GM18868 (cell line): ENCODE measurements around the gene LGR6.

ENCODE experiments used
- ATAC-seq: cut with Tn5 transposase; IDR thresholded peaks from one replicate; pipeline ENCODE4 v1.9.1; 2021; ENCODE audit warnings: mild to moderate bottlenecking, moderate library complexity; ENCODE audit not compliant: unreplicated experiment

LGR6 gene

DNA sequence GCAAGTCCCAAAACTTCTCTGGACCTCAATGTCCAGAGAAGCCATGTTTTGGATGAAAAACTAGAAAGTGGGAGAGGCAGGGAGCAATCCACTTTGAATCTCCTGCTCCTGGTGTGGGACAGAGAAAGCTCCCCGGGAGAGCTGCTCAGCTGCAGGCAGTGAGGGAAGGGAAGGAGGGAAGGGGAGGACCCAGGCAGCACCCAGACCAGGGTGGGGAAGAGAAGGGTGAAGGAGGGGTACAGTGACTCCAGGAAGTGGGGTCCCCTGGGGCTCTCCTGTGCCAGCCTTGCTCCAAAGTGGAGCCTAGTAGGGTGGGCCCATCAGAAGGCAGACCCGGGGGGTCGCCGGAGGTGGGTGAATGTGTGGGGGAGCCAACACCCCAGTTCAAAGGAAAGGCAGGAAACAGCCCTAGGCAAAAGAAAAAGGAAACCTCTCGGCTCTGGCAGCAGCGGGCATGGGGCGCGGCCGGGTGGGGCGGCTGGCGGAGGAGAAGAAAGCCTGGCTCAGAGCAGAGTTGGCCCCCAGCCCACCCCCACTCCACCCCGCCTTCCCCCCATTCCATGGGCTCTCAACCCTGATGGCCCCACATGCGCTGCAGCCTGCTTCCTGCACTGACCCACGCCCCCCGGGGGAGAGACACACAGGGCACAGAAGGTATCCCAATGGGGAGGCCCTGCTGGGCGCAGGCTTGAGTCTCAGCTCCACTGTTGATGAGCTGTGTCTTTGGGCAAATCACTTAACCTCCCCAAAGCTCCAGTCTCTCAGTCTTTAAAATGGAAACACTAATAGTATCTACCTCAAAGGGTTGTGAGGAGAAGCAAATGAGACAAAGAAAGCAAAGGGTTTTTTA lies 5.7 kb downstream of the LGR6 start:
- ATAC-seq: no peak

DNA sequence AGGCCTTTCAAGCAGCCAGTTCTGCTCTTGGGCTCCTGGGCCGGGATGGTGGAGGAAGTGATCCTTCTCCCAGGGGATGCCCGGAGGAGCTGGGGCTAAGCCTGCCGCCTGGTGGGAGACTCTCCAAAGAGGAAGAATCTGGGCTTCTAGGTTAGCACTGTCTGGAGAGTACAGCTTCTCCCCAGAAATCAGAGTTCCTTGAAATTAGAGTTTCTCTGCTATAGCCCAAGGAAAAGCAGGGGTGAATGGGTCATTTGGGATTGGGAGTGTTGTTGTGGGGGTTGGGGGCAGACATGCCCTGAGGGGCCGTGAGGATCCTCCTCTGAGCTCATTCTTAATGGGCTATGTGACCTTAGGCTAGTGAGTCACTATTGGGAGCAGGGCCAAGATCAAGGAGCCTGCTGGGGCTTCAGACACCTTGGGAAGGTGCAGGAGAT lies 6.5 kb downstream of the LGR6 start:
- ATAC-seq: no peak

DNA sequence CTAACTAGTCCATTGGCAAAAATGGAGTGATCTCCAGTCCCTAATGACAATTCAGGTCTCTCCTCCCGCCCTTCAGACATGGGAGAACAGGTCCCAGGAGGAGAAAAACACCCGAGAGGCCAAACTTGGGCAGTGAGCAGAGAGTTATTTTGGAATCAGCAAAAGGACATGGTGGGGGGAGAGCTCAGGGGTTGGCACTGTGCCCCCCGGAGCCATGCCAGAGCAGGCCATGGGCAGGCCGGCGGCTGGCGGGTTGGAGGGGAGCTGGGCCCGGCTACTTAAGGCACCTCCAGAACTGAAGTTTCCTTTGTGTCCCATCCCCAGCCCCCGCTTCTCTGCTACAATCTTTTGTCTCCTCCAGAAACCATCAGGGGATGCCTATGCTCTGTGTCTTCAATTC lies 7.1 kb downstream of the LGR6 start:
- no peak for ATAC-seq

DNA sequence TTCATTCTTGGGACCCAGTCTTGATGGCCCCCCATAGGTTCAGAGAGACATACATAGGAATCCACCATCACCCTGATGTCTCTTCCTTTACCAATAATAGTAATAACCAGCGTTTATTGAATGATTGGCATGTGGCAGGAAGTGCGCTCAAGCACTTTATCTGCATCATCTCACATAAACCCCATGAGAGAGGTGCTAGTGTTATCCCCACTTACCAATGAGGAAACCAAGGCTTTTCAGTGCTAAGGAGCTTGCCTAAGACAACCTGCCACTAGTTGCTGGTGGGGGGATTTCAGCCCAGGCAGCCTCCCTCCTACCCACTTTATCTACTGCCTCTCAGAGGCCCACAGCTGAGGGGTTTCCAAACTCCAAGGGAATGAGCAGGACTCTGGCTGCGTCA lies 7.7 kb downstream of the LGR6 start:
- no peak for ATAC-seq

DNA sequence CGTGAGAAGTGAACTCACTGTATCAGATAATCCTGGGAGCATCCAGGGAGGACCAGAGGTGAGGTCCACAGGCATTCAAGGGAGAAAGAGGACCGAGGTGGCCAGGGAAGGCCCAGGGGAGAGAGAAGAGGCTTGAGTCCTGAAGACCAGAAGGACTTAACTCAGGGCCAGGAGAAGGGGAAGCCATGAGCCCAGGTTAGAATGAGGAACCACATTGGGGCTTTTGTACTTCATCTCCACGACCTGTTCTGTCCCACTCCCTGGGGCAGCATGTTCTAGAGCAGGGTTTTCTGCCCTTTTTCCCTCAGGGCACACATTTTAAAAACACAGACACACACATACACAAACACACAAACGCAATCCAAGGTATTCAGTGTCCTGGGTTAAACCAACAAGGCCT lies 8.4 kb downstream of the LGR6 start:
- ATAC-seq: no peak

DNA sequence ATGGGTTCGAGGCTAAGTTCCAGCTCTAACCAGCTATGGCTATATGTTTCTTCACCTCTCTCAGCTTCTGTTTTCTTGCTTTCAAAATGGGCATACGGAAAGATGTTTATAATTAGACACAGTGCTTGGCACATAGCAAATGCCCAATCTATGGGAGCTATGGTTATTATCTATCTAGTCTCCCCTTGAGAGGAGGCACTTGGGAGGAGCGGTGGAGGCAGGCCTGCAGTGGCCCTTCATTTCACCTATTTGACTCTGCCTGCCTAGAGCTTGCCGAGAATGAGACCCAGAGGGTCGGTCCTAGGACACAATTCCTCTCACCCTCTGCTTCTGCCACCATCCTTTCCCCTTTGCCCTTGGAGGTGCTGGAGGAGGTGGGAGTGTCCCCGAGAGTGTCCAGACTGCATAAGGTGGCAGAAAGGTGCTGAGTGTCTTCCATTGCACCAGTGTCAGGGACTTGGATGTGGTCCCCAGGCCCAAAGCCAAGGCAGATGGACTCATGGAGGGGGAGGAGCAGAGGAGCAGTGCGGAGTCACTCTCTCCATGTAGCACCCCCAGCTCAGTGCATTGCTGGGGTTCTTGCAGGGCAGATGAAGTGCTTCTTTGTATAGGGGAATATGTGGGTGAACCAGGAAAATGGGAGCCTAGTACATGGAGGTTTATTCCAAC lies 9.0 kb downstream of the LGR6 start:
- ATAC-seq: no peak

DNA sequence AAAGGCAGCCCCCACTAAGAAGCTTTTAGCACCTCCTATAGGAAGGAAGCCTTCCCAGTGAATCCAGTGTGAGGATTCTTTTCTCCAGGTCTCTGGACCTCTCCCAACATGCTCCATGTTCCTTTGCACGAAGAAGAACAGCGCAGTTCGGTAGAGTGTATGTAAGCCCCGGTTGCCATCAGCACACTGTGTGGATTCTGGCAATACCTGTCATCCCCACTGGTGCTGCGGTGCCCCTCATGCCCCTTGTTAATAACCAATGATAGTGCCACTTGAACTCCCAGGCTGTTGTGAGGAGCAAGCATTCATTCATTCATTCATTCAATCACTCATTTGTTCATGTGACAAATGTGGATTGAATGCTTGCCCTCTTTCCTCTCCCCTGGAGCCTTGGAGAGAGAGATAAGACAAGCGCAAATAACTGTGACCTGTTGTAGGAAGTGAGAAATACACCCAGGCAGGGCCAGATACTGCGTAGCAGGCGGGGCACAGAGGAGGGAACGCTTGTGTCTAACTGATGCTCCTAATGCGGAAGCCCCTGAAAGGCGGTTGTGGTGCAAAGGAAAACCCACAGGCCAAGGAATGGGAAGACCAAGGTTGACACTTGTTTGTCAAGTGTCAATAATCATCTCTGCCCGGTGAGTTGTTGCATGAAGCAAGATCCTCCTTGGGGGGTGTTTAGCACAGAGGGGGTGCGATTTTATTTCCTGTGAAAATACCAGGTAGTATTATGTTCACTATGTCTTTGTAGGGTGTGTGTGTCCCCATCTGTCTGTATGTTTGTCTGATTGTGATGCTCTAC lies 9.8 kb downstream of the LGR6 start:
- ATAC-seq: no peak

DNA sequence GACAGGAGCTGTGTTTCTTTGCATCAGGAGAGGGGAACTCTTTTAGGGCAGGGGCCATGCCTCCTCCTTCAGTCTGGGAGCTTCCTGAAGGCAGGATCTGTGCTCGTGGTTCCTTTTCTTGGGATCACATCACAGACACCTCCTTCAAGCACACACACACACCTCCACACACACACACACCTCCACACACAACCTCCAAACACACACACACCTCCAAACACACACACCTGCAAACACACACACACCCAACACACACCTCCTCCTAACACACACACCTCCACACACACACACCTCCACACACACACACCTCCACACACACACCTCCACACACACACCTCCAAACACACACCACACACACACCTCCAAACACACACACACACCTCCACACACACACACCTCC lies 10.5 kb downstream of the LGR6 start:
- no peak for ATAC-seq

DNA sequence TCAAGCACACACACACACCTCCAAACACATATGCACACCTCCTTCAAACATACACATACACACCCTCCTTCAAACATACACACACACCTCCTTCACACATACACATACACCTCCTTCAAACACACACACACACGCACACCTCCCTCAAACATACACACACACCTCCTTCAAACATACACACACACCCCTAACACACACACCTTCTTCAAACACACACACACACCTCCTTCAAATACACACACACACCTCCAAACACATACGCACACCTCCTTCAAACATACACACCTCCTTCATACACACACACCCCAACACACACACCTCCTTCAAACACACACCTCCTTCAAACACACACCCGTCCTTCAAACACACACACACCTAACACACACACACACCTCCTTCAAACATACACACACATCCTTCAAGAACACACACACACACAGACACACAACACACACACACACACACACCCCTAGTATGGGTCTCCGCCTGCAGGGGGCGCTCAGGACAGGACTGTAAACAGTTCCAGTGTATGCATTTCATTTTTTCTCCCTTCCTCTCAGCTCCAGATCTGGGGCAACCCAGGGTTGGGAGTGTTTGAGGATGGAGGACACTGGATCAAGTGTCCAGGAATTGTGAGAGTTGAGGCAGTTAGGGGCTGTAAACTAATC lies 12.1 kb downstream of the LGR6 start:
- ATAC-seq: no peak

DNA sequence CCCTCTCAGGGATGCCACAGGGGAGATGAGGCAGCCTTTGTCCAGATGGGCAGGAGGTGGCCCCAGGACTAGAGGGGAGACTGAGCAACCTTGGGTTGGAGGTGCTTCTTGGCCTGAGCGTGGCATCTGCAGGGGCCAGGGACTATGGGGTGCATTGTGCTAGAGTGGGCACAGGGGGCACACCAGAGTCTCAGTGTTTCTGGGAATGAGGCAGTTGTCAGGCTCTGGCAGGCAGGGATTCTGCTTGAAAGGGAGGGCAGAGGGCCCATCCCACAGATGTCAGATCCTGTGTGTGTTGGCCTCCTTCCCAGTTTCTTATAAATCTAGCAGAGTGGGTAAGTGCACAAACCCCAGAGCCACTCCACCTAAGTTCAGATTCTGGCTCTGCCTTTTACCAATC lies 13.7 kb downstream of the LGR6 start:
- no peak for ATAC-seq

DNA sequence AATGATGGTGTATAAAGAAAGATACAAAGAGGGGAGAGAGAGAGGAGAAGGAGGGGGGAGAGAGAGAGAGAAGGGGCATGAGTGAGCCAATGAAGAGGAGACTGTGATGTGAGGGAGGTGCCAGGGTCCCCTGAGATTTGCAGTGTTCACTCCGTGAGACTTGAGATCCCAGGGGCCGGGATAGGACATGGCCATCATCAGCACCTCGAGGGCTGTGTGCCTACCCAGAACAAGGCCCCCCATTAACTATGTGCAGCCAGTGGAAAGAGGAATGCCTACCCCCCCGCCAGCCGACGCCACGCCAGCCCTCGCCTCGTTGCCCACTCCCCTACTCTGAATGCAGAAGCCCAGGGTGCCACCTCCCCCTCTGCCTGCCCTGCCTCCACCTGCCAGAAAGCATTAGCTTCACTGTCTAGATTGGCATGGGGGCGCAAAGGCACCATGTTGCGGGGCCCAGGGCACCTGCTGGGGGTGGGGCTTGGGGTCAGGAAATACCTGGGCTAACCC lies 14.8 kb downstream of the LGR6 start:
- ATAC-seq: no peak

DNA sequence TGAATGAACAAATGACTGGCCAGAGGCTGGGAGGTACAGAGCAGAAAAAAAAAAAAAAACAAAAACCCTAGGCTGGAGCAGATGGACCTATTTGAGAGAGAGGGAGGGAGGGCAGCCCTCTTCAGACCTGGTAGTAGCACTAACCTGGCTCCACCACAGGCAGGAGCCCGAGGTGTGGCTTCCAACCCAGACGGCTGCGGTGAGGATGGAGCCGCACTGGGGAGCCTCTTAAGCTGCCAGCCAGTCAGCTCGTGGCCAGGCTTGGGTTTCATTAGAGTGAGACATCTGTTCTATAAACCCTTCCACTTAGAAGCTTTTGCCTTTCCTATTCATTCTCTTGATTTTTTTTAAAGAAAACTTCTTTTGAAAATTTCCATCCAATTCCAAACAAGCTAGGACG lies 16.8 kb downstream of the LGR6 start:
- ATAC-seq: no peak

DNA sequence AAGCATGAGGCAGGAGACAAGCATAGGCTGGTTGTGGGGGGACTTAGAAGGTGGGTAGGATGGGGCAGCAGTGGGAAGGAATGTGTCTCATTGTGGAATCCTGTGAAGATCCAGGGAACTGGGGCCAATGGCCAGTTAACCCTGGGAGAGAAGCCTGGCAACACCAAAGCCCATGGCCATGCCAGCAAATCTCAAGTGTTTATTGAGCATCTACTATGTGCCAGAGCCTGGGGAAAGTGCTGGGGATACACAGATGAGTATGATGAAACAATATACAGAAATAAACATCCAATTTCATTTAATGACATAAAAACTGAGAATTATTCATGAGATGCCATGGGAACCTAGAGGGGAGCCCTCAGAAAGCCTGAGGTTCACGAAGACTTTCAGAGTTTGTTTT lies 17.4 kb downstream of the LGR6 start:
- ATAC-seq: no peak

DNA sequence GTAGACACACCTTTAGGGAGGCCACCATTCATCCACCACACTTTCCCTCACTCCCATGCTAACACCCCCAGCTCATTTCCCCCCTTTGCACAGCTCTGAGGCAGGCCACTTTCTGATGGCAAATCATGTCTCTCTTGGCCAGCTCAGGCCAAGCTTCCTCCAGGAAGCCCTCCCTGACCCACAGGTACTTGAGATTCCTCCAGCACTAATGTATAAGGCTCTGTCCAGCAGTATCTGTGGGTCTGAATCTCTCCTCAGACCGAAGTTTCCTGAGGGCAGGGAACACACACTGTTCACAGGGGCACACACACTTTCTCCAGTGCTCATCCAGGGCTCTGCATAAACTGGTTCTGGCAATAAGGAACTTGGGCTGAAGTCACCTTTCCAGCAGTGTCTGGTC lies 19.2 kb downstream of the LGR6 start:
- no peak for ATAC-seq

DNA sequence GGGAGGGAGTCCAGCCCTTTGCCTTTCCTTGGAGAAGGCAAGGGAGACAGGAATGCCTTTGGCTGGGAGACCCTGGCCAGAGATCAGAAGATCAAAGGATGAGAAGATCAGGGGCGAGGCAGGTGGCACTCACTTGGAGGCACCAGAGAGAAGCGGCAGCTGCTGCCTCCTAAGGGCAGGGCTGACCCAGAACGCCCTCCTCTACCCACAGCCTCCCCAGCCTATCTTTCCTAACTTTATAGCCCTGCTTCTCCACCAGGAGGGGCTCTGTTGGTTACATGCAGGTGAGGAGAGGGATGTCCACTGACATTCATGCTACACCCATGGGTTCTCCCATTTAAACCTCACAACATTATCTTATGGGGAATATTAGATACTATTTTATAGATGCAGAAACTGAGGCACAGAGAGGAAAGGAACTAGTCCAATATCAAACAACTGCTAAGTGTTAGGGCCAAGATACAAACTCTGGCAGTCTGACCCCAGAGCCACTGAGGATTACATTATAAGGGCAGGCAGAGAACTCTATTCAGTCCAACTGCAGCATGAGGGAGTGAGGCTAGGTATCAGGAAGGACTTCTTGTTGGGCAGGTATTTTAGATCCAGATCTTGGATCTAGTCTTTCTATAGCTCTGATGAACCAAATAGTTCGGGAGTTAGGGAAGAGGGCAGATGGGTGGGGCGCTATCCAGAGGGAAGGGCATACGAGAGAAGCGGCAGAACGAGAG lies 19.9 kb downstream of the LGR6 start:
- no peak for ATAC-seq

DNA sequence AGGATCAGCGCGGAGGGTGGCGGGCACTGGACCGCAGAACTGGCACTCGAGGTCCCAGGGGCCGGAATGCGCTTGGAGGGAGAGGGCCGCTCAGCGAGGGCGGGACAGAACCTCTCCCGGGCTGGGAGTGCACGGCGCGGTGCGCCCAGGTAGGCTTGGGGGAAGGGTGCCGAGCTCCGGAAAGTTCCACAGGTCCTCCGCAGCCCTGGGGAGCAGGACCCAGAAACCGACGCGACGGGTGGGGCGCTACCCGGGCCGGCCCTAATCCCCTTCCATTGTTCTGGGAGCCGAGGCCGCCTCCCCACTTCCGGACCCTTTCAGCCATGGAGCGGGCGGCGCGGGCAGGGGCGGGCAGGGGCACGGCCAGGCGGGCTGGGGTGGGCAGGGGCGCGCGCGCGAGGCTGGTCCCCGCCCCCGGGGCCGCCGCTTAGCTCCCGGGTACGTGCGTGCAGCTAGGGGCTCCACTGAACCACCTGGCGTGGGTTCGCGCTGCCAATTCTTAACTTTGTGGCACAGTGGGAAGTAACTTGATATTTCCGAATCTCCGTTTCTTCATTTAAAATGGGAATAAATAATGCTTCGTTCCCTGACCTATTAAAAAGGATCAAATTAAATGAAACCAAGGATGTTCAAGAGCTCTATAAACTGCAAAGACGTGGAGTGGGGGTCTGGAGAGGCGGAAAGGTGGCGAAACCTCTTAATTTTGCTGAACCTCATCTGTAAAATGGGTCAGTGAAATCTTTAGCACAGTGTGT lies 20.7 kb downstream of the LGR6 start:
- no peak for ATAC-seq

DNA sequence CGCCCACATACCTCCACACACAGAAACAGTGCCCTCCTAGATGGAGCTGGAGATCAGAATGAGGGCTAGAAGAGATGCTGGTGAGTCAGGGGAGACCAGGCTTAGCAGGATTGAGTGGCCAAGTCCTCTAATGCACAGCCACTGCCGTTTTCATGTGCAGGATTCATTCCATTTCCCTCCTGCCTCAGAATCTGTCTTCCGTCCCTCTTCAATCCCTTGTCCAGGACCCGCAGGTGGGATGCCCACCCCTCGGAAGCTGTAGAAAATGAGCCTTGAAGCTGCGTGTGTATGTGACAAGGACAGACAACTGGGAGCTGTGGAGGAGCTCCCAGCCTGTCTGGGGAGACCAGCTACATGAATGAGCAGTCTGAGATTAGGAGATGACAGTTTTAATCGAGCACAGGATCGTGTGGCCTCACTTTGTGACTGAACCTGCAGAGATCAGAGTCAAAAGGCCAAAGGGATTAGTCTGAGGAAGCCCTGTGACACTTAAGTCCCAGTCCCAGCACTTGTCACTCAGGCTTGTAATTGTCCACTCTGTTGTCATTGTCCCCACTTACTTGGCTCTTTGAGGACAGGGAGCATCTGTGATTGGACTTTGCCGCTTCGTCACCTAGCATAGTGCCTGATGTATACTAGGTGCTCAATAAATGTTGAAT lies 22.0 kb downstream of the LGR6 start:
- ATAC-seq: no peak

DNA sequence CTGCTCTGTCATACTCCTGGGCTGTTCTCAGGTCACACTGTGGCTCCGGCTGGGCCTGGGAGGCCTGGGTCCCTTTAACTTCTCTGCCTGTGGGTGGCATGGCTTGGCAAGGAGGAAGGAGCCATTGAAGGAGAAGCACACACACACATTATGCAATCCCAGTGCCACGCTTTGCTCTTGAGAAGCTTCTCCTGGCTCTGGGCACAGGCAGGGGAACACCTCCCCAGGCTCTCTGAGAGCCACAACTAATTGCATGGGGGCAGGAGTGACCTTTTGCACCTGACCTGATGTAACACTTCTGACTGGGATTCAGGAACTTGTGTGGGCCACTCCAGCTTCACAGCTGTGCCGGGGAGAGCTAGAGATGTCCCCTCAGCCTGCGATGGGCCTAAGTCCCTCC lies 23.1 kb downstream of the LGR6 start:
- ATAC-seq: no peak

DNA sequence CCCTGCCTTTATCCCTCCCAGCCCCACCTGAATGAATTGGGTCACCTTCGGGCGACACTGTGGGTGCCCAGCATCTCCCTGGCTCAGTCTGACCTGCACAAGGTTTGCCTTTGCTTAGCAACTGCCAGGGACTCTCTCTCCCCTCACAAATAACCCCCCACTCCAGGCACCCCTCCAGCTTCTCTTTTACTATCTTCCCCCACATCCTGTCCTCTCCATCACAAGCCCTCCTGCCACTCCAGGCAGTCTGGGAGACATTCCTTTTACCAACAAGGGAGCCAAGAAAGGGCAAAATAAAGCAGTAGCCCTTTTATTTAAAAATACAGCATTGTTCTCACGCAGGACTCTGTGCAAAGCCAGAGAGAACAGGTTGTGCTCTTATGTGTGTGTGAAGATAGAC lies 23.9 kb downstream of the LGR6 start:
- no peak for ATAC-seq
